ENCODE measurements around the gene DOCK3. TPM values are rescaled to one million over a fixed set of nuclear protein-coding genes. Genes with fewer than 3 reads are reported as not detected.
"Not testable (repeated sequence)": the region's sequence is repeated elsewhere in the genome, so short reads cannot be mapped to it uniquely, and the experiment has no call there.

DOCK3 gene
- total and polyA plus RNA-seq, 10 donors = 0.08 to 2.1 (median 0.44) TPM

- Histone ChIP-seq H3K4me1 (no peaks in the 10 kb centered on the region), H3K27me3 (replicated peaks in 1 of 7) (no peaks in the 10 kb centered on the region), H3K36me3 (no peaks in the 10 kb centered on the region), H3K9me3 (no peaks in the 10 kb centered on the region), H3K27ac (no peak overlapping the region), H3K4me3 (no peak overlapping the region)
- no peak for DNase-seq
- intact Hi-C loops (cut with DNase I; ENCODE audit: low total_unique reads) = no loop called here
- TF ChIP-seq POLR2AphosphoS5 (IDR thresholded peaks at IDR 0.05) (no peak), POLR2A (IDR thresholded peaks at IDR 0.05) (no peak)
- 72 to 92% (median 89%) methylated on average over 4 of the region's 4 CpGs for WGBS, 5 donors
Observed at GRCh38 chr3:50792568-50792967, 117.8 kb downstream of the DOCK3 start.

- DNase-seq; H3K36me3 ChIP-seq; H3K27me3 ChIP-seq (replicated peaks in 1 of 7); H3K4me3 ChIP-seq; intact Hi-C loops (cut with DNase I; ENCODE audit: low total_unique reads); H3K4me1 ChIP-seq; H3K27ac ChIP-seq: not testable (repeated sequence)
- WGBS, 5 donors = 93 to 100% (median 95%) methylated on average over 13 to 27 of the region's 27 CpGs
- H3K9me3 ChIP-seq = peaks cover 8 to 66% (median 52%) of the 10 kb centered on the region in 8 donors
Observed at GRCh38 chr3:50803805-50804204, 129.1 kb downstream of the DOCK3 start.

- H3K36me3 ChIP-seq; H3K4me1 ChIP-seq; H3K4me3 ChIP-seq; intact Hi-C loops (cut with DNase I; ENCODE audit: low total_unique reads); DNase-seq; H3K27me3 ChIP-seq (replicated peaks in 1 of 7); H3K27ac ChIP-seq: not testable (repeated sequence)
- 92 to 96% (median 95%) methylated on average over 16 to 20 of the region's 20 CpGs for WGBS, 5 donors
- H3K9me3 ChIP-seq = peaks cover 8 to 60% (median 47%) of the 10 kb centered on the region in 8 donors
Observed at GRCh38 chr3:50804376-50804775, 129.6 kb downstream of the DOCK3 start.

GRCh38 chr3:50805321-50805720, 130.6 kb downstream of the DOCK3 start:
- Histone ChIP-seq H3K4me1 (no peaks in the 10 kb centered on the region), H3K27me3 (replicated peaks in 1 of 7) (no peaks in the 10 kb centered on the region), H3K36me3 (no peaks in the 10 kb centered on the region), H3K9me3 (peaks cover 8 to 50% (median 37%) of the 10 kb centered on the region in 8 donors), H3K27ac (no peak overlapping the region), H3K4me3 (no peak overlapping the region)
- DNase-seq = no peak
- WGBS, 5 donors = 50 to 84% (median 74%) methylated on average over 1 to 3 of the region's 3 CpGs
- TF ChIP-seq POLR2AphosphoS5 (IDR thresholded peaks at IDR 0.05) = no peak
- no peak for TF ChIP-seq POLR2A (IDR thresholded peaks at IDR 0.05)
- no peak for TF ChIP-seq CTCF (IDR thresholded peaks at IDR 0.05 in 8 of 11, conservative IDR thresholded peaks at IDR 0.05 in 3 of 11)
- intact Hi-C loops (cut with DNase I; ENCODE audit: low total_unique reads) = no loop called here

GRCh38 chr3:50806031-50806430, 131.3 kb downstream of the DOCK3 start:
- no peak for DNase-seq
- intact Hi-C loops (cut with DNase I; ENCODE audit: low total_unique reads) = no loop called here
- Histone ChIP-seq H3K27me3 (replicated peaks in 1 of 7) (no peaks in the 10 kb centered on the region), H3K36me3 (no peaks in the 10 kb centered on the region), H3K4me1 (no peaks in the 10 kb centered on the region), H3K9me3 (peaks cover 7 to 43% (median 30%) of the 10 kb centered on the region in 8 donors), H3K27ac (no peak overlapping the region), H3K4me3 (no peak overlapping the region)
- TF ChIP-seq POLR2A (IDR thresholded peaks at IDR 0.05) (no peak), POLR2AphosphoS5 (IDR thresholded peaks at IDR 0.05) (no peak), CTCF (IDR thresholded peaks at IDR 0.05 in 8 of 11, conservative IDR thresholded peaks at IDR 0.05 in 3 of 11) (no peak)
- WGBS, 5 donors = 40 to 94% (median 79%) methylated on average over 1 of the region's 1 CpG; no CpG with 5 or more reads in 1 of the 5 donors

- no peak for TF ChIP-seq POLR2A (IDR thresholded peaks at IDR 0.05)
- no peak for TF ChIP-seq CTCF (IDR thresholded peaks at IDR 0.05 in 8 of 11, conservative IDR thresholded peaks at IDR 0.05 in 3 of 11)
- no peak for TF ChIP-seq POLR2AphosphoS5 (IDR thresholded peaks at IDR 0.05)
- DNase-seq = no peak
- 77 to 94% (median 88%) methylated on average over 4 of the region's 4 CpGs for WGBS, 5 donors
- Histone ChIP-seq H3K4me3 (no peak overlapping the region), H3K27ac (no peak overlapping the region), H3K4me1 (no peaks in the 10 kb centered on the region), H3K27me3 (replicated peaks in 1 of 7) (no peaks in the 10 kb centered on the region), H3K9me3 (peaks cover 4 to 36% (median 22%) of the 10 kb centered on the region in 8 donors), H3K36me3 (no peaks in the 10 kb centered on the region)
- intact Hi-C loops (cut with DNase I; ENCODE audit: low total_unique reads) = no loop called here
Observed at GRCh38 chr3:50806806-50807205, 132.1 kb downstream of the DOCK3 start.

Measured in spleen (tissue), 11 donors.